HG03025 (cell line): ENCODE data around the gene ETHE1.

Experiments used
- ATAC-seq: cut with Tn5 transposase; IDR thresholded peaks from one replicate; pipeline ENCODE4 v1.9.1; 2021; ENCODE audit warnings: mild to moderate bottlenecking, moderate library complexity; ENCODE audit not compliant: unreplicated experiment, low FRiP score

Gene ETHE1

GRCh38 chr19:43468354-43469159 lies 58.4 kb downstream of the ETHE1 start:
- no peak for ATAC-seq

DNA sequence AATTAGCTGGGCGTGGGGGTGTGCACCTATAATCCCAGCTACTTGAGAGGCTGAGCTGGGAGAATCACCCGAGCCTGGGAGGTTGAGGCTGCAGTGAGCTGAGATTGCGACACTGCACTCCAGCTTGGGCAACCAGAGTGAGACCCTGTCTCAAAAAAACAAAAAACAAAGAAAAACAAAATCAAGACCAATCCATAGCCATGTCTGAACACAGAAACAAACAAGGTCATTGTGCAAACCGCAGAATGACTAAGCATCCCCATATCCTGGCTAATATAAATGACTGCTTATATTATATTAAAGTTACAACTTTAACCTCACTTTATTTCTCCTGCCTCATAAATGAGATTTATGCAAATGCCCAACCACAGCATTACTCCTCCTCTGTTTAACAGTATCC lies 59.3 kb downstream of the ETHE1 start:
- no peak for ATAC-seq

DNA sequence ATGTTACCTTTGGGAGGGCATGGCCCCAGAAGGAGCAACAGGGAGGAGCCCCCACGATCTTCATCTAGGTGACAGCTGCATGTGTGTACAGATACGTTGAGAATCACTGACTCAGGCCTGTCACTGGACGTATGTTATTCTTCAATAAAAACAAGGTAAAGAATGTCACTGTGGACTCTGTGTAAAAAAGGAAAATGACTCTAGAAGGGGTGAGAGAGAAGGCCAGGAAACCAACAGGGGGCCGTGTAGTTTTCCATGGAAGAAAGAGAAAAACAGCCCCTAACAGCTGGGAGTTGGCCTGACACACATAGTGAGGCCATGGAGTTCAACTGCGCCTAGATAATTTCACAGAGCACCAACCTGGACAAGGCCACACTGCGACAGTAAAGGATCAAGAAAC lies 59.7 kb downstream of the ETHE1 start:
- ATAC-seq = no peak

DNA sequence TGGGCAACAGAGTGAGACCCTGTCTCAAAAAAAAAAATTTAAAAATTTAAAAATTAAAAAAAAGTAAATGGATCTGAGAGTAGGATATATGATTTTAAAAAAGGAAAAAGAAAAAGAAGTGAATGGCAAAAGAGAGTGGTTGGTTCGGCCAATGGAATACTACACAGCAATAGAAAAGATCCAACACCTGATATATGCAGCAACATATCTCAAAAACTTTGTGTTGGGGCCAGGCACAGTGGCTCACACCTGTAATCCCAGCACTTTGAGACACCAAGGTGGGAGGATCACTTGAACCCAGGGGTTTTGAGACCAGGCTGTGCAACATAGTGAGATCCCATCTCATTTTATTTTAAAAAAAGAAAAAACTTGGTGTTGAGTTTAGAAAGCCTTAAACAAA lies 60.2 kb downstream of the ETHE1 start:
- no peak for ATAC-seq

- no peak for ATAC-seq
These were observed 61.4 kb downstream of the ETHE1 start, which contains the start of gene LYPD3 for GRCh38 chr19:43465468-43466120. LYPD3 (minus strand) TSS chr19:43465608; CDS start chr19:43465571, 37 bp downstream.

DNA sequence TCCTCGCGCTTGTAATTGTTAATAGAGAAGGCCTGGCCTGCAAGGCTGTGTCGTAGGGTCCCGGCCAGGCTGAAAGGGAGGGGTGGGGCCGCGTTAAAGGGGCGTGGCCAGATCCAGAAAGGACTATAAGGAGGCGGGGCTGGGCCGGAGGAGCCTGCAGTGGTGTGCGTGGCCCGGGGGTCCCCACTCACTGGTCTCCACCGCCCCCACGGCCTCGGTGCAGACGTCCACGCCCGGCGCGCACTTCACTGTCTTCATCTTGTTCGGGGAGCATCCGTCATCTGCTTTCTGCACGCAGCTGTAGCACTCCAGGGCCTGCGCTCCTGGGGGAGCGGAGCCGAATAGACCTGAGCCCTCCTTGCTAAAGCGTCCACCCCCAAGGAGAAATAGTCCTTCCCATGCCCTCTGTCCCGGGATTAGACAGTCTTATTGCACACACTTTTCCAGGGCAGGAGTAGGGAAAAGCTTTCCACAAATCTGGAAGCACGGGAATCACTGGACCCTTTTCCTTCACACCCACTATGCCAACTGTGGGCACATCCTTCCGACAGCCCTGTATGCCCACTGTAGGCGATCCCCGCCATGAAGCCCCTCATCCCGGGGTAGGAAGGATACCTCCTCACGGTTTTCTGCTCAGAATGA lies 62.7 kb downstream of the ETHE1 start:
- ATAC-seq = peak; percentile 20

DNA sequence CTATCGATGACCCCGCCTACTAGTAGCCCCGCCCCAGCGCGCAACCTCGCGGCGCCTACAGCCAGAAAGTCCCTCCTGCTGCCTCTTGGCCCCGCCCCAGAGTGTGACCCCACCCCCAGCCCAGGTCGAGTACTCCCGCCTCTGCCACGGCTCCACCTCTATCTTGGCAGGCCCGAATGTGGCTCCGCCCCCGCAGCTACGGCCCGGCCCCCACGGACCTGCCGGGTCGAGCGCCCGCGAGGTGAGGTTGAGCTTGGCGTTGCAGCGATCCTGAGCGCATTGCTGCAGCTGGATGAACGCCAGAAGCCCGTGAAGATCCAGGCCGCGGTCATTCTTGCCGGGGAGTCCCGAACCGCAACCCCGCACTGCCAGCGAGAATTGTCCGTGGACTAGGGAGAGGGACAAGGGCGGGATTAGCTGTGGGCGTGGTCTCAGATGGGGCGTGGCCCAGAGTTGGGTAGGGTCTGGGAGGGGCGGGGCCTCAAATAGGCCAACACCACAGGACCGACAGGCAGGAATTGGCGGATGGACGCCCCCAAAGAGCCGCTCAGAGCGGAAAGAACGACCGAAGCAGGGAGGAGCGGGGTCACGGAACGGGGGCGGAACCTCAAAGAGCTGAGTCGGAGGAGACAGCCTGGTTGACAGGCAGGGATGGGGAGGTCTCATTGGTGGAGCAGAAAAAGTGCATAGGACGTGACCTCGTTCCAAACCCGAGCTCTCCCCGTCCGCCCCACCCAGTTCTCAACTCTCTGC lies 63.4 kb downstream of the ETHE1 start:
- ATAC-seq = peak; percentile 81

DNA sequence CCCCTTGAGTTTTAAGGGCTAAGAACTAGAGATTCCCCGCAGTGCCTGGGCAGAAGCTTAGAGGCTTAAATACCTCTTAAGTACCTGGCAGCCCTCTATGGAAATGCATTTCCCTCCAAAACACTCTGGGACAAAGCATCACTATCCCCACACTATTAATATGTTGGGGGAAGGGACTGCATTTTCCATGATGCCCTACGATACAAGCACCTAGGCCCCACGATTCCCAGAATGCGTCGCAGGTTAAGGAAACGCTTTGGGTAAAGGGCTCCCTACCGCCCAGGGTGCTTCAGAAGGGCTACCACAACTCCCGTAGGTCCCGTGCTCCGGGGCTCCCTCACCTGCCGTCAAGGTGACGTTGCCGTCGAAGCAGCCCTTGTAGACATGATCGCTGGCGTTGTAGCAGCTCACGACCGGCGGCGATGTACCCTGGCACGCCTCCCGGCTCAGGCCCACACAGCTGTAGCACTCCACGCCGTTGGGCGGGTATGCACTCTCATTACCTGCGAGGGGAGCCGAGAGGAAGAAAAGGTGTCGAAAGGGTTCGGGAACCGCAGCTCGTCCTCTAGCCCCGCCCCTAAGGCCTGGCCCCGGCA lies 64.1 kb downstream of the ETHE1 start:
- no peak for ATAC-seq

- ATAC-seq = no peak
These were observed 64.6 kb downstream of the ETHE1 start for GRCh38 chr19:43462383-43462782.

DNA sequence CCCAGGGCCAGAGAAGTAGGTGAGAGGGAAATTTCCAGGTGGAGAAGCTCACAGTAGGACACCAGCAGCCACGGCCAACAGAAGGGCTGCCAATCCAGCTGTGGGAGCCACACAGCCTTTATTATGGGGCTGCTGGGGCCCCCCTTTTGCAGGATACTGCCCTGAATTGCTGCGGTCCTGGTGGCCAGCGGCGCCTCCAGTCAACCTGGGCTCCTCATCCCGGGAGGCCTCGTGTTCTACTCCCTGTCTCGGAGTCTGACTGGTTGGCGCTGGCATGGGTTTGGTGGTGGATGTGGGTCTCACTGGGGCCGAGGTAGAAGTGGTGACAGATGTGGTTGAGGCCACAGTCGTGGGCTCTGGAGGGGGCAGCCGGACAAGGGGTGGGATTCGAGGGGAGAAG lies 65.7 kb downstream of the ETHE1 start:
- ATAC-seq = no peak

DNA sequence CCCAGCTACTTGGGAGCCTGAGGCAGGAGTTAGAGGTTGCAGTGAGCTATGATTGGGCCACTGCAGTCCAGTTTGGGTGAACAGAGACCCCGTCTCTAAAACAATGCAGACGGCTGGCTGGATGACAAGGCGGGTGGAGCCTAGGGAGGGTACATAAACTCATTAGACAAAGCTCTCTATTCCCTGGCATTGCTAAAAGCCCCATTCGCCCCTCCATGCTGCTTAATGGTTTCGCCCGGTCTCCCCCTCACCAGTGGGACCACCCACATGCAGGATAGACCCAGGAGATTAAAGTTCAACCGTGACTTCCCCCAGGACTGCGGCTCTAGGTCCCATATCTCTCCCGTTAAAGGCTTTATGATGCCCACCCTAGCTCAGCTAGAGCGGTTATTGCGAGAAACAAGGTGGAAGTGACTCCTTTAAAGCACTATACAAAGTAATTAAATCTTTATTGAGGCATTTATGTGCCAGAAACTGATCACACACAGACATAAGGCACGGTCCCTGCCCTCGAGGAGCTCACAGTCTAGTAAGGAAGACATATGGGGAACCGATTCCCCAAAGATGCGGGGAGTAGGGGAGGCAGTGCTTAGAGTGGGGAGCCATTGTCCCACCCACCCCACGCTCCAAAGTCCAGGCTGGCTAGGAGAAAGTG lies 66.5 kb downstream of the ETHE1 start:
- ATAC-seq = no peak

- ATAC-seq = no peak
These were observed 69.2 kb downstream of the ETHE1 start for GRCh38 chr19:43457809-43458208.
